ENCODE data around the gene MARS1. TPM values are rescaled to one million over a fixed set of nuclear protein-coding genes. Genes with fewer than 3 reads are reported as not detected.

MARS1 gene
- total RNA-seq, 1 donor from 2014 or later: 78.0 TPM

DNA sequence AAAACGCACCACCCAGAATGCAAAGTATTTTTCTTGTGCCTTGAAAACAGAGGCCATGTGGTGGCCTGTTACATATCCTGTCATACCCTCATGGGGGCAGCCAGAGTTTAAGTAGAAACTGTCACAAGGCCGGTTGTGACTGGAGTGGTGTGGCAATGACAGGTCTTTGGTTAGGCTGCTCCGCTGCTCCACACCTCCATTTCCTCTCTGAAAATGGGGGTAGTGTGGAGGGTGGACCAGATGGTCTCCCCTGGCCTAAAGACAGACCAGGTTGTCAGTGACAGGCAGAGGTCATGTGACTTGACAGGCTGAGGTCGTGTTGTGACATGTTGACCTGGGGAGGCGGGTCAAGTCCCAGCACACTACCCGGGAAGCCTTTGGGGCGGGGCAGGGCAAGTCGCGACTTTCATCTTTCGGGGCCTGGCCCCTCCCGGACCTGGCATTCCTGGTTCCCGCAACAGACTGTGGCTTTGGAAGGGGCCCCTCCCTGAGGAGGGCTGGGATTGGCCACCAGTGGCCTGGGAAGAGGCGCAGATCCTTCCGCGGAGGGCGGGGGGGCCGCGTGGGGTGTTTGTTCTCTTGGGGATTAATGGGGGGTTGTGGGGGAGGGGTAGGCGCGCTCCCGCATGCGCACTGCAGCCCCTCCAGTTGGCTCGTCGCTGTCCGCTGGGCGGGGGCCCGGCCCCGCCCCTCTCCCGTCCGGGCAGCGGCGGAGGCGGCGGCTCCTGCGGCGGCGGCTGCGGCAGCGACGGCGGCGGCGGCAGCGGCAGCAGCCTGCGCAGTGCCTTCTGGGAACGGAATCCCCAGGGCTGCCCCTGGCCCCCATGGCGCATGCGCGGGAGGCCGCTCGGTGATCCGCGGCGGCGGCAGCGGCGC lies 34.4 kb downstream of the MARS1 start, which contains the start of gene MBD6:
TSS of gene MBD6 (plus strand) at position 814 of the 876 bp plus-strand sequence. CDS start 1,480 bp downstream, outside the sequence.
- intact Hi-C loops (cut with DNase I): loop anchor here (1.0 to 5.0 kb wide), 4 partner anchors 25 to 1405 kb away; partner anchors contain the start of genes DCTN2, NAB2, RPL41 and ZC3H10
- peaks cover 27 to 32% of the 10 kb centered on the region in 2 donors for H3K36me3 ChIP-seq
- H3K27ac ChIP-seq: peak within 1 kb of the TSS; percentile 97 to 99
- peaks cover 29 to 52% of the 10 kb centered on the region in 2 donors for H3K4me1 ChIP-seq
- peak; percentile 63 to 96 for DNase-seq (ENCODE audit: low spot score in 2 of 2)
- no peaks in the 10 kb centered on the region for H3K9me3 ChIP-seq
- peak within 1 kb of the TSS; percentile 80 to 81 for H3K4me3 ChIP-seq
- no peak for TF ChIP-seq CTCF (IDR thresholded peaks at IDR 0.05)
- H3K27me3 ChIP-seq: no peaks in the 10 kb centered on the region

DNA sequence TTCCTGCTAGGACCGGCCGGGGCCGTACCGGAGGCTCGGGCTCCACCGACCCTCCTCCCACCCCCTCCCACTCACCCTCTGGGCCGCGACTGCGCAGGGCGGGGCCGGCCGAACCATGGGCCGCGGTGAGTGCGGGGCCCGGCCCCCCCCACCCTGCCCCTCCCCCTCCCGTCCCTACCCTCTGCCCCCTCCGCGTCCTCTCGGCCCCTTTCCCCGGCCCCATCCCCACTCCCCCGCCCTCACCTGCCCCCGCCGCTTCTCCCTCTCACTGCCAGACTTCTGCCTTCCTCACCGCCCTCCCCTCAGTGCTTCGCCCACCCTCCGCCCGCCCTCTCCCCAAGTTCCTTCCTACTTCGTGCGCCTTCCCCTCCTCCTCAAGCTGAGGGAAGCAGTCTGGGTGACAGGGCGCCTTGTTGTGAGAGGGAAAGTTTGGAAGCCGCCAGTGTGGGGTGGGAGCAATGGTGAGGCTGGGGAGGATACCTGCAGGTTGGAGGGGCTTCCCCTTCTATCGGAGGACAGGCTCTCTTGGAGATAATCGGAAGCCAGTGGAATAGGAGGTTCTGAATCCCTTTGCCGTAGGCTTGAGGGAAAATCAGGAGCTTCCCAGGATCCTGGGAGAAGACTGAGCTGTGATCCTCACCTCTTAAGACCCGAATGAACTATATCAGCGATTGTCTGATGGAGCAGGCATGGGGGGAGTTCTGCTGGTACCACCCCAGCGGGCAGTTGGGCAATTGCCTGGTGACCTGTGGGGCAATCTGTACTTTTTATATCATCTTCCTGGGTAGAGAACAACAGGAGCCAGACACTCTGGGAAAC lies 35.2 kb downstream of the MARS1 start:
- Histone ChIP-seq H3K4me3 (peak overlapping the region; percentile 80 to 81), H3K9me3 (no peaks in the 10 kb centered on the region), H3K36me3 (peaks cover 33 to 38% of the 10 kb centered on the region in 2 donors), H3K4me1 (peaks cover 25 to 45% of the 10 kb centered on the region in 2 donors), H3K27ac (peak overlapping the region; percentile 97 to 99), H3K27me3 (no peaks in the 10 kb centered on the region)
- intact Hi-C loops (cut with DNase I): loop anchor here (1.0 to 5.0 kb wide), 4 partner anchors 24 to 1406 kb away; partner anchors contain the start of genes DCTN2, NAB2, RPL41 and ZC3H10
- no peak for TF ChIP-seq CTCF (IDR thresholded peaks at IDR 0.05)
- peak in 1 of 2 donors; percentile 82 for DNase-seq (ENCODE audit: low spot score in 2 of 2)

- intact Hi-C loops (cut with DNase I): loop anchor here (5.0 kb wide), 3 partner anchors 368 to 1407 kb away; partner anchors contain the start of genes NAB2, RPL41 and ZC3H10
Observed at GRCh38 chr12:57523706-57524614, 36.1 kb downstream of the MARS1 start.

GRCh38 chr12:57524814-57525614 lies 37.1 kb downstream of the MARS1 start:
- intact Hi-C loops (cut with DNase I): loop anchor here (5.0 kb wide), 3 partner anchors 367 to 1408 kb away; partner anchors contain the start of genes NAB2, RPL41 and ZC3H10
- no peak for DNase-seq (ENCODE audit: low spot score in 2 of 2)
- TF ChIP-seq CTCF (IDR thresholded peaks at IDR 0.05): no peak
- Histone ChIP-seq H3K4me1 (peaks cover 16 to 31% of the 10 kb centered on the region in 2 donors), H3K27me3 (no peaks in the 10 kb centered on the region), H3K27ac (peak overlapping the region; percentile 97 to 99), H3K9me3 (no peaks in the 10 kb centered on the region), H3K36me3 (peaks cover 52 to 56% of the 10 kb centered on the region in 2 donors), H3K4me3 (peak overlapping the region in 1 of 2 donors; percentile 81)

More at GRCh38 chr12:57523706-57524614, 36.1 kb downstream of the MARS1 start:
- Histone ChIP-seq H3K4me1 (peaks cover 17 to 36% of the 10 kb centered on the region in 2 donors), H3K27me3 (no peaks in the 10 kb centered on the region), H3K36me3 (peaks cover 41 to 46% of the 10 kb centered on the region in 2 donors), H3K9me3 (no peaks in the 10 kb centered on the region), H3K27ac (peak overlapping the region; percentile 97 to 99), H3K4me3 (peak overlapping the region; percentile 80 to 81)
- TF ChIP-seq CTCF (IDR thresholded peaks at IDR 0.05): no peak
- no peak for DNase-seq (ENCODE audit: low spot score in 2 of 2)
